Lower lobe of right lung (tissue), 2 donors: ENCODE measurements around the gene CA10. TPM values are rescaled to one million over a fixed set of nuclear protein-coding genes. Genes with fewer than 3 reads are reported as not detected.

Source experiments
- ATAC-seq, 2 donors: fragments of 200-7000 bp; cut with Tn5 transposase; one replicate each; pipeline ENCODE4 v1.9.1; 2020 to 2022; ENCODE audit warnings: mild to moderate bottlenecking in 2 of 2, moderate library complexity in 2 of 2
- DNase-seq: peaks from one replicate; pipeline ENCODE4 v3.0.0-alpha.2; 2020
- H3K27ac ChIP-seq: fragments of 200-600 bp; one replicate; pipeline ENCODE4 v1.8.0; 2022
- H3K27me3 ChIP-seq: fragments of 200-600 bp; one replicate; pipeline ENCODE4 v1.8.0; 2022; ENCODE audit warnings: low read depth
- H3K36me3 ChIP-seq: fragments of 200-600 bp; one replicate; pipeline ENCODE4 v1.8.0; 2022; ENCODE audit warnings: mild to moderate bottlenecking
- H3K4me1 ChIP-seq: fragments of 200-600 bp; one replicate; pipeline ENCODE4 v1.8.0; 2022
- H3K4me3 ChIP-seq: fragments of 200-600 bp; one replicate; pipeline ENCODE4 v1.8.0; 2022; ENCODE audit warnings: mild to moderate bottlenecking
- H3K9me3 ChIP-seq: fragments of 200-600 bp; one replicate; pipeline ENCODE4 v1.8.0; 2022
- intact Hi-C: fragments of 100-400 bp; cut with DNase I; formaldehyde crosslinking; loops from one replicate; pipeline ENCODE4 v1.11.0; 2022
- total RNA-seq: library from RNA; stranded (reverse); fragmentation: NEBNext Ultra II Directional; extraction: Animal tissue kit (Norgen Biotek cat#: 25700); gene quantifications from one replicate; pipeline ENCODE4 v1.2.1, GENCODE V29; 2021
- TF ChIP-seq, protein P1 (sequence below): fragments of 200-600 bp; IDR thresholded peaks from one replicate; pipeline ENCODE4 v1.8.0; 2022; ENCODE audit warnings: antibody characterized with exemption, mild to moderate bottlenecking
- donor health status: DM: no; HTN: yes; CAD: no; lungs with severe emphysema.

CA10 gene
- total RNA-seq, 1 donor from 2014 or later: not detected

DNA sequence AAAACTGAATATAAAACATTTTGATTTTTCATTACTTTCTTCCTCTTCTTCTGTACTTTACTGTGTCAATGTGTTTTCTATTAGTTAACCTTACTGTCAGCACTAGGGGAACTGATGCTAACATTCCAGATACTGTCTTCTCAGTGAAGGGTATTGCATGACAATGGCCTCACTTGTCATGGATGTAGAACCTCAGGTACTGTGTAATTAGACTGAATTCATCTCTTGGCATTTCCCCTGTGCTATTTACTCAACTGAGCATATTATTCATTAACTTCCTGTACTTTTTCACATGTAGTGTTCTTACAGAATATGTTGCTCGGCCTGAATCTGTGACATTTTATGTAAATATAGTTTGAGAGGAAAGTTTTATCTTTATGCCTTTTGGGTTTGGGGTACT, 237.0 kb downstream of the CA10 start:
- H3K27ac ChIP-seq: no peak overlapping the region
- no peak overlapping the region for H3K4me3 ChIP-seq
- H3K9me3 ChIP-seq: no peaks in the 10 kb centered on the region
- no peaks in the 10 kb centered on the region for H3K36me3 ChIP-seq
- no peak for ATAC-seq
- intact Hi-C loops: no loop called here
- no peaks in the 10 kb centered on the region for H3K27me3 ChIP-seq
- H3K4me1 ChIP-seq: no peaks in the 10 kb centered on the region
- TF ChIP-seq, protein P1, sequence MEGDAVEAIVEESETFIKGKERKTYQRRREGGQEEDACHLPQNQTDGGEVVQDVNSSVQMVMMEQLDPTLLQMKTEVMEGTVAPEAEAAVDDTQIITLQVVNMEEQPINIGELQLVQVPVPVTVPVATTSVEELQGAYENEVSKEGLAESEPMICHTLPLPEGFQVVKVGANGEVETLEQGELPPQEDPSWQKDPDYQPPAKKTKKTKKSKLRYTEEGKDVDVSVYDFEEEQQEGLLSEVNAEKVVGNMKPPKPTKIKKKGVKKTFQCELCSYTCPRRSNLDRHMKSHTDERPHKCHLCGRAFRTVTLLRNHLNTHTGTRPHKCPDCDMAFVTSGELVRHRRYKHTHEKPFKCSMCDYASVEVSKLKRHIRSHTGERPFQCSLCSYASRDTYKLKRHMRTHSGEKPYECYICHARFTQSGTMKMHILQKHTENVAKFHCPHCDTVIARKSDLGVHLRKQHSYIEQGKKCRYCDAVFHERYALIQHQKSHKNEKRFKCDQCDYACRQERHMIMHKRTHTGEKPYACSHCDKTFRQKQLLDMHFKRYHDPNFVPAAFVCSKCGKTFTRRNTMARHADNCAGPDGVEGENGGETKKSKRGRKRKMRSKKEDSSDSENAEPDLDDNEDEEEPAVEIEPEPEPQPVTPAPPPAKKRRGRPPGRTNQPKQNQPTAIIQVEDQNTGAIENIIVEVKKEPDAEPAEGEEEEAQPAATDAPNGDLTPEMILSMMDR: no peak
- DNase-seq: no peak

DNA sequence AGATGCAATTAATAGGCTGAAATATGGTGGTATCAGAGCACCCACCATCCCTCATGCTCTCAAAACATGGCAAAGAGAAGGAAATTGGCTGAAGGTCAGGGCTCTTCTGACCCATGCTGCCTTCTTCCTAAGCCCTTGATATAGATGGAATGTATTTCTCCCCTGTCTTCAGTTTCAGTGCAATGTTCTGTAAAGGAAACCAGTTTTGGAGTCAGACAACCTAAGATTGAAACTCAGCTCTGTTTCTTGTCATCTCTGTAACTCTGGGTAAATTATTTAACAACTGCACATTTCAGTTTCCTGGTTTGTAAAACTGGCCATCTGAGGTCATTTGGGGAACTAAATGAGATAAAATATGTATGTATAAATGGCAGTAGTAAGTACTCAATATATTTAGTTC, 243.9 kb downstream of the CA10 start:
- DNase-seq: no peak
- intact Hi-C loops: no loop called here
- no peaks in the 10 kb centered on the region for H3K4me1 ChIP-seq
- no peaks in the 10 kb centered on the region for H3K36me3 ChIP-seq
- no peak overlapping the region for H3K27ac ChIP-seq
- no peaks in the 10 kb centered on the region for H3K27me3 ChIP-seq
- H3K9me3 ChIP-seq: no peaks in the 10 kb centered on the region
- H3K4me3 ChIP-seq: no peak overlapping the region
- TF ChIP-seq, protein P1: no peak
- no peak for ATAC-seq

DNA sequence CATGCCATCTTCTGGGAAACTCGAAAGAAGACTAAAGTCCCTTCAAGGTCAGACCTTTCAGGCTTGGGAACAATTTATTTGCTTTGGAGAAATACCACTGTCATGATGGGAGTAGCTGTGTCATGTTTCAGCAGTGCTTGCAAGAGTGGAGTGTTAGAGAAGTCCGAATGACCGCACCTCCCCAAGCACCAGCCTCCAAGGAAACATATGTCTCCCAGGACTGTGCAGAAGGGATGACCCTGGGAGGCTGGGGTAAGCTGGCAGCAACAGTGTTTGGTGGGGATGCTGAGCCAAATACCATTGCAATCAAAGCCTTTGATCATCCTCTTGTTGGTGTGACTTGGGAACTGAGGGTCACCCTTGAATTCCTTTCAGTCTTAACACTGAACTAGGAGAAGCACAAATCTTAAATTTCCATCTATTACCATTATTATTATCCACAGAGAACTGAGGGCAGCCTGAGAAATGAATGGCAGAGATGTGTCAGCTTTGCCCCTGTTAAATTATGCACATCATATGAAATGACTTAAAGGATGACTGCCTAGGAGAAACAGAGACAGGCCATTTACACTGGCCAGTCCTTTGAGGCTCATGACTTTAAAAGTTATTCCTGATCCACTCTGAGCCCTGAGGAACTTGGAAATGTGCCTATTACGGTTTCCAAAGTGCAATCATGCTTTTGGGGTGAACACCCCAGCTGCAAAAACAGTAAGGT, 244.9 kb downstream of the CA10 start:
- Histone ChIP-seq H3K4me1 (no peaks in the 10 kb centered on the region), H3K4me3 (no peak overlapping the region), H3K36me3 (no peaks in the 10 kb centered on the region), H3K27ac (no peak overlapping the region), H3K9me3 (no peaks in the 10 kb centered on the region), H3K27me3 (no peaks in the 10 kb centered on the region)
- no peak for DNase-seq
- ATAC-seq: no peak
- TF ChIP-seq, protein P1: no peak
- intact Hi-C loops: no loop called here

DNA sequence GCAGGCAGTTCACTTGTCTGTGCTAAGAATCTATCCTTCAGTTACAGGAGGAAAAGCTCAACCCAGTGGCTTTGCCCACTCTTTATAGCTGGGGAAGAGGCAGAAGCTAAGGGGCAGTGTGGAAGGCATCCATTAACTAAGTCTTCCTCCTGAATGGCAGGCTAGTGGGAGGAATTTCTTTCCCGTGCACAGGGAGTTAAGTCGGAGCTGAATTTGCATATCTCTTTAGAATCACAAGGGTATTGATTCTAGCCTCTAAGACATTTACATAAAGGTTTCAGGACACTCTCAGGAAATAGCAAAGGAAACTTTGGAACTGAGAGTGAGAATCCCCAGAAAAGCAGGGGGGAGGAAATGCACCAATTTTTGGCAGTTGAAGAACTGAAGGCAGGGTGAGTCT, 245.6 kb downstream of the CA10 start:
- DNase-seq: no peak
- H3K36me3 ChIP-seq: no peaks in the 10 kb centered on the region
- intact Hi-C loops: no loop called here
- no peak overlapping the region for H3K27ac ChIP-seq
- H3K4me3 ChIP-seq: no peak overlapping the region
- H3K9me3 ChIP-seq: no peaks in the 10 kb centered on the region
- TF ChIP-seq, protein P1: no peak
- ATAC-seq: no peak
- H3K27me3 ChIP-seq: no peaks in the 10 kb centered on the region
- no peaks in the 10 kb centered on the region for H3K4me1 ChIP-seq

DNA sequence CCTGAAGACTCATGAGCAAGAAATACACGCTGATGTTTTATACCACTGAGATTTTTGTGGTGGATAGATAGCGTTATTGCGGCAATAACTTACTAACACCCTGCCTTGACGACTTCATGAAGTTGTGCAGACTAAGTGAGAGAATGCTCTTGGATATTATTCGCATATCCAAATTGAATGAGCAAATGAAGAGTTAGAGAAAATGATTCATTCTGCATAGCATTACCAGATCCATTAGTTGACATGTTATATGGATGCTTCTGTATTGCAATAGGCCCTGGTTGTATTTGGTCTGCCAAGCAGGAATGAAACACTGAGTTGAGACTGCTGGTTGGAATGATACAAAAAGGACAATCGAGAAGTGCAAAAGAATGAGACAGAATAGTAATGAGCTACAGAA, 247.3 kb downstream of the CA10 start:
- intact Hi-C loops: no loop called here
- TF ChIP-seq, protein P1: no peak
- no peak for DNase-seq
- no peak overlapping the region for H3K27ac ChIP-seq
- no peak overlapping the region for H3K4me3 ChIP-seq
- no peaks in the 10 kb centered on the region for H3K27me3 ChIP-seq
- H3K36me3 ChIP-seq: no peaks in the 10 kb centered on the region
- H3K9me3 ChIP-seq: no peaks in the 10 kb centered on the region
- H3K4me1 ChIP-seq: no peaks in the 10 kb centered on the region
- no peak for ATAC-seq
